SK-N-SH (cell line): ENCODE results near the gene TSPAN14.

ENCODE experiments used
- MAX ChIP-seq: IDR thresholded peaks from 2 replicates; pipeline ENCODE4 v1.4.0; 2012; ENCODE audit warnings: low read depth
- NRF1 ChIP-seq: IDR thresholded peaks from 2 replicates; pipeline ENCODE4 v1.6.1; 2012; ENCODE audit warnings: low read depth, mild to moderate bottlenecking, low read length
- POLR2AphosphoS5 ChIP-seq: IDR thresholded peaks from 2 replicates; pipeline ENCODE4 v1.6.1; 2012; ENCODE audit warnings: low read depth, low read length
- SIN3A ChIP-seq: IDR thresholded peaks from 2 replicates; pipeline ENCODE4 v1.6.1; 2012; ENCODE audit warnings: low read depth, mild to moderate bottlenecking, low read length, moderate library complexity, borderline replicate concordance
- TEAD4 ChIP-seq: IDR thresholded peaks from 2 replicates; pipeline ENCODE4 v1.4.0; 2012; ENCODE audit warnings: mild to moderate bottlenecking, borderline replicate concordance; ENCODE audit not compliant: insufficient read depth
- YY1 ChIP-seq: IDR thresholded peaks from 2 replicates; pipeline ENCODE4 v1.4.0; 2012; ENCODE audit warnings: low read depth, mild to moderate bottlenecking
- ZBTB33 ChIP-seq: IDR thresholded peaks from 2 replicates; pipeline ENCODE4 v1.4.0; 2012; ENCODE audit warnings: low read depth, borderline replicate concordance
- TF ChIP-seq, protein P1 (sequence below): fragments of 200-600 bp; sonication (generic); IDR thresholded peaks from 2 replicates; pipeline ENCODE4 v1.6.1; 2017; ENCODE audit warnings: antibody characterized with exemption, mild to moderate bottlenecking, moderate library complexity
- TF ChIP-seq, protein P2 (sequence below): IDR thresholded peaks from 2 replicates; pipeline ENCODE4; 2012

- TF ChIP-seq TEAD4 = no peak
- no peak for TF ChIP-seq ZBTB33
- TF ChIP-seq, protein P1, sequence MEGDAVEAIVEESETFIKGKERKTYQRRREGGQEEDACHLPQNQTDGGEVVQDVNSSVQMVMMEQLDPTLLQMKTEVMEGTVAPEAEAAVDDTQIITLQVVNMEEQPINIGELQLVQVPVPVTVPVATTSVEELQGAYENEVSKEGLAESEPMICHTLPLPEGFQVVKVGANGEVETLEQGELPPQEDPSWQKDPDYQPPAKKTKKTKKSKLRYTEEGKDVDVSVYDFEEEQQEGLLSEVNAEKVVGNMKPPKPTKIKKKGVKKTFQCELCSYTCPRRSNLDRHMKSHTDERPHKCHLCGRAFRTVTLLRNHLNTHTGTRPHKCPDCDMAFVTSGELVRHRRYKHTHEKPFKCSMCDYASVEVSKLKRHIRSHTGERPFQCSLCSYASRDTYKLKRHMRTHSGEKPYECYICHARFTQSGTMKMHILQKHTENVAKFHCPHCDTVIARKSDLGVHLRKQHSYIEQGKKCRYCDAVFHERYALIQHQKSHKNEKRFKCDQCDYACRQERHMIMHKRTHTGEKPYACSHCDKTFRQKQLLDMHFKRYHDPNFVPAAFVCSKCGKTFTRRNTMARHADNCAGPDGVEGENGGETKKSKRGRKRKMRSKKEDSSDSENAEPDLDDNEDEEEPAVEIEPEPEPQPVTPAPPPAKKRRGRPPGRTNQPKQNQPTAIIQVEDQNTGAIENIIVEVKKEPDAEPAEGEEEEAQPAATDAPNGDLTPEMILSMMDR = no peak
- no peak for TF ChIP-seq YY1
- TF ChIP-seq NRF1 = no peak
- no peak for TF ChIP-seq MAX
- no peak for TF ChIP-seq SIN3A
- no peak for TF ChIP-seq POLR2AphosphoS5
- TF ChIP-seq, protein P2, sequence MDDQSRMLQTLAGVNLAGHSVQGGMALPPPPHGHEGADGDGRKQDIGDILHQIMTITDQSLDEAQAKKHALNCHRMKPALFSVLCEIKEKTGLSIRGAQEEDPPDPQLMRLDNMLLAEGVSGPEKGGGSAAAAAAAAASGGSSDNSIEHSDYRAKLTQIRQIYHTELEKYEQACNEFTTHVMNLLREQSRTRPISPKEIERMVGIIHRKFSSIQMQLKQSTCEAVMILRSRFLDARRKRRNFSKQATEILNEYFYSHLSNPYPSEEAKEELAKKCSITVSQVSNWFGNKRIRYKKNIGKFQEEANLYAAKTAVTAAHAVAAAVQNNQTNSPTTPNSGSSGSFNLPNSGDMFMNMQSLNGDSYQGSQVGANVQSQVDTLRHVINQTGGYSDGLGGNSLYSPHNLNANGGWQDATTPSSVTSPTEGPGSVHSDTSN = no peak
Measured at GRCh38 chr10:80485076-80485945, 31.2 kb downstream of the TSPAN14 start.
